Glutamatergic neuron (in vitro differentiated cells): Measurements from ENCODE around the gene CHERP. TPM values are rescaled to one million over a fixed set of nuclear protein-coding genes. Genes with fewer than 3 reads are reported as not detected.
"Not testable (repeated sequence)": the region's sequence is repeated elsewhere in the genome, so short reads cannot be mapped to it uniquely, and the experiment has no call there.

Experiments used
- DNase-seq: peaks from one replicate; pipeline ENCODE4 v3.0.0; 2022
- H3K27ac Mint-ChIP-seq: one replicate; pipeline ENCODE4 v1.8.0; 2020; ENCODE audit warnings: mild to moderate bottlenecking, mixed read lengths, inconsistent platforms; ENCODE audit not compliant: unreplicated experiment
- H3K27me3 Mint-ChIP-seq: one replicate; pipeline ENCODE4 v1.8.0; 2020; ENCODE audit warnings: mild to moderate bottlenecking, moderate library complexity, mixed read lengths, inconsistent platforms; ENCODE audit not compliant: unreplicated experiment
- H3K36me3 Mint-ChIP-seq: one replicate; pipeline ENCODE4 v1.8.0; 2020; ENCODE audit warnings: mild to moderate bottlenecking, mixed read lengths, inconsistent platforms; ENCODE audit not compliant: unreplicated experiment
- H3K4me1 Mint-ChIP-seq: one replicate; pipeline ENCODE4 v1.8.0; 2020; ENCODE audit warnings: mild to moderate bottlenecking, low read depth, mixed read lengths, inconsistent platforms; ENCODE audit not compliant: unreplicated experiment
- H3K4me3 Mint-ChIP-seq: one replicate; pipeline ENCODE4 v1.8.0; 2020; ENCODE audit warnings: mild to moderate bottlenecking, mixed read lengths, inconsistent platforms; ENCODE audit not compliant: unreplicated experiment
- H3K9me3 Mint-ChIP-seq: one replicate; pipeline ENCODE4 v1.8.0; 2020; ENCODE audit warnings: mild to moderate bottlenecking, moderate library complexity, mixed read lengths, inconsistent platforms; ENCODE audit not compliant: unreplicated experiment
- CTCF ChIP-seq: fragments of 200-600 bp; sonication (generic); IDR thresholded peaks from one replicate; pipeline ENCODE4 v1.5.0; 2021; ENCODE audit not compliant: partially characterized antibody, unreplicated experiment
- total RNA-seq: library from RNA; stranded (reverse); fragmentation: NEBNext Ultra II Directional; extraction: Animal tissue kit (Norgen Biotek cat#: 25700); gene quantifications from one replicate; pipeline ENCODE4 v1.2.1, GENCODE V29; 2021; ENCODE audit not compliant: unreplicated experiment

CHERP gene
- total RNA-seq, 1 donor from 2014 or later: 50.7 TPM

GRCh38 chr19:16509141-16510061, 32.8 kb downstream of the CHERP start:
- DNase-seq: no peak
- Mint-ChIP-seq H3K4me3 (no peak overlapping the region), H3K9me3 (no peaks in the 10 kb centered on the region), H3K27ac (no peak overlapping the region), H3K4me1 (no peaks in the 10 kb centered on the region), H3K27me3 (no peaks in the 10 kb centered on the region), H3K36me3 (no peaks in the 10 kb centered on the region)
- no peak for TF ChIP-seq CTCF

GRCh38 chr19:16508546-16508945, 33.7 kb downstream of the CHERP start:
- H3K4me1 Mint-ChIP-seq: no peaks in the 10 kb centered on the region
- no peaks in the 10 kb centered on the region for H3K9me3 Mint-ChIP-seq
- H3K27me3 Mint-ChIP-seq: no peaks in the 10 kb centered on the region
- no peak overlapping the region for H3K4me3 Mint-ChIP-seq
- no peak overlapping the region for H3K27ac Mint-ChIP-seq
- TF ChIP-seq CTCF: no peak
- no peak for DNase-seq
- no peaks in the 10 kb centered on the region for H3K36me3 Mint-ChIP-seq

DNA sequence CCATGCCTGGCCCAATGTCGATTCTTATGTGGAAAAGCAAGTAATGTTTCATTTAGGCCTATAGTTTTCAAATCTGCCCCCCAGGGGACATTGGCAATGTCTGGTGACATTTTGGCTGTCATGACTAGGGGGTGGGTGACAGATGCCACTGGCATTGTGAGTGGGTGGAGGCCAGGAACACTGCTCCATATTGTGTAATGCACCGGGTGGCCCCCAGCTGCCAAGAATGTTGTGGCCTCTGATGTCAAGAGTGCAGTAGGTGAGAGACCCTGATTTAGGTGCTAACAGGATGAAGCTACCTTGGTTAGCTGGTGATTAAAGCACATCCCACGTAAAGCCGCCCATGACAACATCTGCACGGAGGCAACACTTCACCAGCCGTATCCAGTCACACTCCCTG, 35.3 kb downstream of the CHERP start:
- H3K9me3 Mint-ChIP-seq: no peaks in the 10 kb centered on the region
- TF ChIP-seq CTCF: no peak
- no peaks in the 10 kb centered on the region for H3K4me1 Mint-ChIP-seq
- peaks cover 2% of the 10 kb centered on the region for H3K27me3 Mint-ChIP-seq
- no peak for DNase-seq
- no peak overlapping the region for H3K27ac Mint-ChIP-seq
- no peak overlapping the region for H3K4me3 Mint-ChIP-seq
- no peaks in the 10 kb centered on the region for H3K36me3 Mint-ChIP-seq

- H3K4me3 Mint-ChIP-seq, H3K36me3 Mint-ChIP-seq, DNase-seq, H3K4me1 Mint-ChIP-seq, H3K27ac Mint-ChIP-seq, H3K27me3 Mint-ChIP-seq, H3K9me3 Mint-ChIP-seq: not testable (repeated sequence)
Observed at GRCh38 chr19:16506161-16506560, 36.1 kb downstream of the CHERP start.

DNA sequence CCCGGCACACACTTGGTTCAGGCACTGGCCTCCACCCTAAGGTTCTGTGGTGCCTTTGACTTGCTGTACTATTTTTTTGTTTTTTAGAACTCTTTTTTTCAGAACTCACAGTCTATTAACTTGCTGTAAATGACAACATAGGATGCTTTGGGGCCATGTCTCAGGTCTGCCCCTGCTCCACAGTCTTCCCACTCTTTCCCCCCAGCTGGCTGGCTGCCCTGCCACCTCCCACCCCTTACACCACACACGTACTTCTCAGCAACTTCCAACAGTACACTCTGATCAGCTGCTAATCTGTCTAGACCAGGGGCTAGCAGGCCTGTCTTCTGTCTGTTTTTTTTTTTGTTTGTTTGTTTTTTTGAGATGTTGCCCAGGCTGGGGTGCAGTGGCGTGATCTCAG, 38.0 kb downstream of the CHERP start:
- Mint-ChIP-seq H3K27me3 (peaks cover 2% of the 10 kb centered on the region), H3K4me1 (no peaks in the 10 kb centered on the region), H3K27ac (no peak overlapping the region), H3K4me3 (no peak overlapping the region), H3K9me3 (no peaks in the 10 kb centered on the region), H3K36me3 (peaks cover 4% of the 10 kb centered on the region)
- TF ChIP-seq CTCF: no peak
- DNase-seq: no peak
